Measurements from ENCODE around the gene IGSF21. TPM values are rescaled to one million over a fixed set of nuclear protein-coding genes. Genes with fewer than 3 reads are reported as not detected.

The IGSF21 gene
- total and polyA plus RNA-seq, 2 of the 4 experiments (the other 2 are of a cell fraction), result not detected

GRCh38 chr1:18299441-18300338 lies 192.1 kb downstream of the IGSF21 start:
- no peak overlapping the region for H2AK9ac ChIP-seq (replicated peaks; ENCODE audit: low read depth, low read length, poor library complexity)
- H3K79me1 ChIP-seq (ENCODE audit: low read depth in 1 of 2, low read length in 2 of 2), result no peaks in the 10 kb centered on the region
- no peak overlapping the region for H3K56ac ChIP-seq (ENCODE audit: extremely low read depth, insufficient read depth, low read length)
- H3K36me3 ChIP-seq (ENCODE audit: control insufficient read depth, insufficient read depth, low read length), result no peaks in the 10 kb centered on the region
- no peak overlapping the region for H2AFZ ChIP-seq (replicated peaks; ENCODE audit: low read length, poor library complexity)
- H2BK5ac ChIP-seq (ENCODE audit: low read depth, low read length, poor library complexity, severe bottlenecking), result no peak overlapping the region
- POLR2A ChIA-PET (ENCODE audit: unreplicated experiment), result no interaction called here
- no peaks in the 10 kb centered on the region for H3K27me3 ChIP-seq (ENCODE audit: control insufficient read depth, insufficient read depth, low read length)
- H4K8ac ChIP-seq (ENCODE audit: low read depth in 2 of 2, low read length in 2 of 2), result no peak overlapping the region
- BruUV-seq (replicated peaks), result no TSS peak
- no peak overlapping the region for H4K5ac ChIP-seq (ENCODE audit: low read depth, low read length)
- intact Hi-C loops (cut with micrococcal nuclease), result no loop called here
- no peak for TF ChIP-seq SMC3 (IDR thresholded peaks at IDR 0.05; ENCODE audit: low read depth, low read length)
- TF ChIP-seq, protein P1, sequence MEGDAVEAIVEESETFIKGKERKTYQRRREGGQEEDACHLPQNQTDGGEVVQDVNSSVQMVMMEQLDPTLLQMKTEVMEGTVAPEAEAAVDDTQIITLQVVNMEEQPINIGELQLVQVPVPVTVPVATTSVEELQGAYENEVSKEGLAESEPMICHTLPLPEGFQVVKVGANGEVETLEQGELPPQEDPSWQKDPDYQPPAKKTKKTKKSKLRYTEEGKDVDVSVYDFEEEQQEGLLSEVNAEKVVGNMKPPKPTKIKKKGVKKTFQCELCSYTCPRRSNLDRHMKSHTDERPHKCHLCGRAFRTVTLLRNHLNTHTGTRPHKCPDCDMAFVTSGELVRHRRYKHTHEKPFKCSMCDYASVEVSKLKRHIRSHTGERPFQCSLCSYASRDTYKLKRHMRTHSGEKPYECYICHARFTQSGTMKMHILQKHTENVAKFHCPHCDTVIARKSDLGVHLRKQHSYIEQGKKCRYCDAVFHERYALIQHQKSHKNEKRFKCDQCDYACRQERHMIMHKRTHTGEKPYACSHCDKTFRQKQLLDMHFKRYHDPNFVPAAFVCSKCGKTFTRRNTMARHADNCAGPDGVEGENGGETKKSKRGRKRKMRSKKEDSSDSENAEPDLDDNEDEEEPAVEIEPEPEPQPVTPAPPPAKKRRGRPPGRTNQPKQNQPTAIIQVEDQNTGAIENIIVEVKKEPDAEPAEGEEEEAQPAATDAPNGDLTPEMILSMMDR (conservative IDR thresholded peaks at IDR 0.05; ENCODE audit: low read depth, low read length), result 0 out of 2 replicates have a peak, but pooled peaks have one; percentile 13
- H3K4ac ChIP-seq (ENCODE audit: low read depth, low read length), result no peak overlapping the region
- H3K4me1 ChIP-seq (ENCODE audit: control insufficient read depth, insufficient read depth, low read length), result no peaks in the 10 kb centered on the region
- H3K27ac ChIP-seq (ENCODE audit: insufficient read depth, low read length), result no peak overlapping the region
- no peak overlapping the region for H3K4me3 ChIP-seq (ENCODE audit: insufficient read depth, low read depth, low read length)
- no peak overlapping the region for H2BK20ac ChIP-seq (ENCODE audit: low read depth, low read length)
- no peak overlapping the region for H3K18ac ChIP-seq (ENCODE audit: low read depth, low read length)
- DNase-seq (no peak), ATAC-seq (ENCODE audit: low read depth) (no peak)
- no peak overlapping the region for H2AK5ac ChIP-seq (ENCODE audit: low read depth, low read length)
- H3K9me3 ChIP-seq (ENCODE audit: control insufficient read depth, insufficient read depth, low read length), result peaks cover 37% of the 10 kb centered on the region; the same call in 1 of the 2 replicates
- H4K91ac ChIP-seq (ENCODE audit: insufficient read depth, low read depth, low read length), result no peak overlapping the region
- dilution Hi-C loops (cut with HindIII; ENCODE audit: low sequenced_read_pairs, unreplicated experiment), result no loop called here
- no peak overlapping the region for H3K23ac ChIP-seq (ENCODE audit: low read depth, low read length)
- no peak overlapping the region for H3K4me2 ChIP-seq (ENCODE audit: low read depth, low read length)
- in situ Hi-C loops (cut with MboI; ENCODE audit: low sequenced_read_pairs), result no loop called here
- no peak overlapping the region for H2BK15ac ChIP-seq (ENCODE audit: low read depth, low read length)
- H3K9ac ChIP-seq (ENCODE audit: low read depth, low read length), result no peak overlapping the region
- H2BK120ac ChIP-seq (ENCODE audit: low read depth, low read length), result no peak overlapping the region
- H3K9me1 ChIP-seq (ENCODE audit: insufficient read depth, low read length), result no peaks in the 10 kb centered on the region
- 17% methylated on average over 1 of the region's 7 CpGs; no CpG with 5 or more reads in 1 of the 2 experiments for WGBS, 2 experiments (ENCODE audit: extremely low coverage in 2 of 2, insufficient read length in 1 of 2)
- H4K20me1 ChIP-seq (ENCODE audit: insufficient read depth, low read length), result no peaks in the 10 kb centered on the region
- CTCF ChIA-PET, result no interaction called here
- no peak overlapping the region for H3K14ac ChIP-seq (replicated peaks; ENCODE audit: low read depth, low read length)

Measured in IMR-90 (cell line).